T-cell (primary cell): Measurements from ENCODE around the gene MRPL44. TPM values are rescaled to one million over a fixed set of nuclear protein-coding genes. Genes with fewer than 3 reads are reported as not detected.
A peak's percentile ranks its signal among the peaks of the same experiment; 100 is the strongest.

Source experiments
- ATAC-seq, 4 experiments: fragments of 200-7000 bp in 3 of 4; fragments of 150-1000 bp in 1 of 4; cut with Tn5 transposase; replicated peaks in 1 of 4; 1 replicate in 3 of 4; 2 replicates in 1 of 4; pipeline ENCODE4 v1.10.0; 2021; ENCODE audit warnings: moderate library complexity in 3 of 4, mild to moderate bottlenecking in 2 of 4, moderate number of reproducible peaks in 1 of 4
- CTCF ChIA-PET, 2 donors: fragments of 300-600 bp; sonication (Branson Sonifier 250); formaldehyde crosslinking; loops; one replicate each; lab custom pipeline; 2022; ENCODE audit warnings: antibody characterized with exemption in 2 of 2; lab: Charles Lee
- POLR2A ChIA-PET, 2 donors: fragments of 300-600 bp; sonication (Branson Sonifier 250); formaldehyde crosslinking; loops; one replicate each; lab custom pipeline; 2022; ENCODE audit warnings: antibody characterized with exemption in 2 of 2; lab: Charles Lee
- DNase-seq, 35 experiments: peaks; one replicate each; pipeline versions ENCODE4 v3.0.0 to v3.0.0-alpha.2; 2013 to 2023
- H3K27ac ChIP-seq: one replicate; pipeline ENCODE4 v1.5.1; 2013; ENCODE audit warnings: low read length
- H3K27me3 ChIP-seq, 2 experiments: replicated peaks in 1 of 2; 1 replicate in 1 of 2; 2 replicates in 1 of 2; pipeline versions ENCODE4 v1.6.1 to v1.7.0; 2013; ENCODE audit warnings: low read length in 1 of 2, mixed read lengths in 1 of 2; ENCODE audit not compliant: control insufficient read depth in 2 of 2, insufficient read depth in 2 of 2; ENCODE audit errors: extremely low read depth in 1 of 2
- H3K36me3 ChIP-seq, 2 donors: 1 replicate in 1 of 2; 2 replicates in 1 of 2; pipeline versions ENCODE4 v1.6.1 to v1.7.0; 2013; ENCODE audit warnings: low read length in 1 of 2; ENCODE audit not compliant: control insufficient read depth in 2 of 2, insufficient read depth in 1 of 2; ENCODE audit errors: extremely low read depth in 1 of 2
- H3K4me1 ChIP-seq, 2 experiments: 1 replicate in 1 of 2; 2 replicates in 1 of 2; pipeline versions ENCODE4 v1.6.1 to v1.7.0; 2013; ENCODE audit warnings: low read length in 2 of 2, mixed read lengths in 1 of 2; ENCODE audit not compliant: insufficient read depth in 2 of 2, control insufficient read depth in 1 of 2; ENCODE audit errors: extremely low read depth in 1 of 2
- H3K4me3 ChIP-seq, 2 donors: 1 replicate in 1 of 2; 2 replicates in 1 of 2; pipeline versions ENCODE4 v1.5.1 to v1.7.0; 2013; ENCODE audit warnings: mild to moderate bottlenecking in 2 of 2, low read length in 1 of 2, moderate library complexity in 1 of 2; ENCODE audit not compliant: control insufficient read depth in 1 of 2; ENCODE audit errors: extremely low read depth in 1 of 2
- H3K9me3 ChIP-seq: 2 replicates; pipeline ENCODE4 v1.7.0; 2013
- H3K27ac Mint-ChIP-seq, 2 donors: one replicate each; pipeline ENCODE4 v1.8.0; 2020 to 2021; ENCODE audit warnings: mild to moderate bottlenecking in 2 of 2, mixed read lengths in 2 of 2
- H3K27me3 Mint-ChIP-seq, 2 donors: one replicate each; pipeline ENCODE4 v1.8.0; 2021 to 2022; ENCODE audit warnings: mixed read lengths in 2 of 2
- H3K36me3 Mint-ChIP-seq: one replicate; pipeline ENCODE4 v1.8.0; 2021; ENCODE audit warnings: mixed read lengths
- H3K4me1 Mint-ChIP-seq, 3 donors: one replicate each; pipeline ENCODE4 v1.8.0; 2020 to 2022; ENCODE audit warnings: mixed read lengths in 3 of 3, mild to moderate bottlenecking in 1 of 3
- H3K4me3 Mint-ChIP-seq, 3 donors: one replicate each; pipeline ENCODE4 v1.8.0; 2020 to 2022; ENCODE audit warnings: mild to moderate bottlenecking in 3 of 3, mixed read lengths in 3 of 3, moderate library complexity in 3 of 3
- H3K9me3 Mint-ChIP-seq, 3 donors: one replicate each; pipeline ENCODE4 v1.8.0; 2020 to 2022; ENCODE audit warnings: mixed read lengths in 3 of 3
- WGBS: methylation state at CpG from one replicate; pipeline ENCODE4 v1.1.5; 2013; ENCODE audit warnings: missing lambda C conversion rate; ENCODE audit not compliant: insufficient coverage; 5-methylcytosine and 5-hydroxymethylcytosine counted together
- total RNA-seq, 35 experiments: library from RNA in 6 of 35; stranded (reverse) in 6 of 35; fragments of 120-200 nt in 1 of 35; gene quantifications; one replicate each; pipeline versions ENCODE4 v1.2.1 to v1.2.4 and lab custom pipeline; 2013 to 2026

Gene MRPL44
- total RNA-seq, 5 donors from 2014 or later (not counting 1 experiment from before 2014, with no cell fraction given), result 22.4 to 25.3 (median 23.8) TPM

- Mint-ChIP-seq H3K4me1 (peaks cover 35 to 42% (median 38%) of the 10 kb centered on the region in 3 donors), H3K27ac (no peak overlapping the region), H3K9me3 (peaks cover 0 to 7% (median 0%) of the 10 kb centered on the region in 3 donors), H3K27me3 (no peaks in the 10 kb centered on the region), H3K36me3 (peaks cover 27% of the 10 kb centered on the region), H3K4me3 (no peak overlapping the region)
- H3K4me3 ChIP-seq, result no peak overlapping the region
- POLR2A ChIA-PET, result interaction anchor here in 1 of 2 donors (0.6 to 0.7 kb wide), 2 partner anchors 55 to 1162 kb away, joined by 4 to 6 read pairs; no protein-coding TSS in a partner anchor
- no peaks in the 10 kb centered on the region for H3K27me3 ChIP-seq
- no peak for ATAC-seq
- peaks cover 6 to 17% of the 10 kb centered on the region in 2 experiments for H3K4me1 ChIP-seq
- CTCF ChIA-PET, result interaction anchor here in 1 of 2 donors (0.6 kb wide), 1 partner anchor 17 kb away, joined by 5 read pairs; no protein-coding TSS in a partner anchor
- H3K9me3 ChIP-seq, result no peaks in the 10 kb centered on the region
- no peak for DNase-seq
- peaks cover 0 to 4% of the 10 kb centered on the region in 2 donors for H3K36me3 ChIP-seq
- no peak overlapping the region for H3K27ac ChIP-seq
- no CpG with 5 or more reads among the region's 3 CpGs for WGBS
Measured at GRCh38 chr2:223925106-223925505, 32.2 kb upstream of the MRPL44 start.

DNA sequence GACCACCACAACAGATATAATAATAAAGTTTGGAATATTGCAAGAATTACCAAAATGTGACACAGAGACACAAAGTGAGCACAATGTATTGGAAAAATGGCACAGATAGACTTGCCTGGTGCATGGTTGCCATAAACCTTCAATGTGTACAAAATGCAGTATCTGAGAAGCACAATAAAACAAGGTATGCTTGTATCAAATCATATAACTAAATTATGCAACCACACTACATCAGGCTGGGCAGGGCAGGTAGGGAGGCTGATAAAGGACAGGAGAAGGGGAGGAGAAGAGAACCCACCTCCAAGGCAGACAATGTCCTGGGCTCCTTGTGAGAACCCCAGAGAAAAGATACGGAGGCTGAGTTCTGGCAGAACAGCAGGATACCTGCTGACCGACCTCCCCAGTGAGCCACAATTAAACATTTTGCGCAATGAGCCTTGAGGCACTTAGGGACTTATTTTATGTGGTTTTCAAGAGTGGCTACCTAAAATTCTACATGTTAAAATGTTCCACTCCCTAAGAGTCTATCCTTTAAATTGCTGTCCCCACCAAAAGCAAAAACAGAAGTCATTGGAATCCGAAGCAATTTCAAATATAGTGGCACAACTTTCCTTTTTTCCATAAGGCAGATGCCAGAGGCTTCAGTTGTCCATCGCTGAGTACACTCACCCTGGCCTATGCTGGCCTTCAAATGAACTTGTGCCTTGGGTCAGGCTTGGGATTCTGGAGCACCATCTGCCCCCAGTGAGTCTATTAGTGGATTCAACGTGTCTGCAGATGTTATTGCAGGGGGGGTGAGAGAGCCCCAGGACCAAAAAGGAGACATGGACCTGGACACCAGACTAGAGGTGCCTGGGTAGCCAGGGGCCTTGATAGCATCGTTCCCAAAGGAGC lies 28.9 kb upstream of the MRPL44 start:
- no peak overlapping the region for H3K4me3 ChIP-seq
- CTCF ChIA-PET, result interaction anchor here in 1 of 2 donors (0.7 kb wide), 1 partner anchor 9 kb away, joined by 5 read pairs; no protein-coding TSS in a partner anchor
- DNase-seq (no peak), ATAC-seq (no peak)
- Mint-ChIP-seq H3K9me3 (peaks cover 0 to 7% (median 0%) of the 10 kb centered on the region in 3 donors), H3K36me3 (peaks cover 12% of the 10 kb centered on the region), H3K4me3 (no peak overlapping the region), H3K27me3 (no peaks in the 10 kb centered on the region), H3K27ac (peak overlapping the region; percentile 70 to 72), H3K4me1 (peaks cover 46 to 53% (median 47%) of the 10 kb centered on the region in 3 donors)
- H3K36me3 ChIP-seq, result peaks cover 0 to 2% of the 10 kb centered on the region in 2 donors
- H3K27me3 ChIP-seq, result no peaks in the 10 kb centered on the region
- no peaks in the 10 kb centered on the region for H3K9me3 ChIP-seq
- POLR2A ChIA-PET, result interaction anchor here in 1 of 2 donors (0.6 kb wide), 1 partner anchor 21 kb away, joined by 5 read pairs; no protein-coding TSS in a partner anchor
- peaks cover 10 to 25% of the 10 kb centered on the region in 2 experiments for H3K4me1 ChIP-seq
- 95% methylated on average over 4 of the region's 7 CpGs for WGBS
- H3K27ac ChIP-seq, result no peak overlapping the region

- ChIA-PET CTCF (interaction anchor here (0.5 to 1.2 kb wide), 6 partner anchors 9 to 291 kb away, joined by 3 to 6 read pairs (median 4); no protein-coding TSS in a partner anchor), POLR2A (no interaction called here)
- Histone ChIP-seq H3K27ac (peak overlapping the region; percentile 43), H3K4me1 (peaks cover 10 to 28% of the 10 kb centered on the region in 2 experiments), H3K9me3 (no peaks in the 10 kb centered on the region), H3K36me3 (no peaks in the 10 kb centered on the region), H3K27me3 (no peaks in the 10 kb centered on the region), H3K4me3 (peak overlapping the region in 1 of 2 donors; percentile 4)
- peaks cover 12% of the 10 kb centered on the region for H3K36me3 Mint-ChIP-seq
- H3K9me3 Mint-ChIP-seq, result peaks cover 0 to 7% (median 0%) of the 10 kb centered on the region in 3 donors
- H3K27ac Mint-ChIP-seq, result peak overlapping the region; percentile 71 to 72
- DNase-seq (peak in 27 of 35 experiments; percentile 10 to 67 (median 31)), ATAC-seq (peak; percentile 82 to 98 (median 82))
- peaks cover 49 to 57% (median 53%) of the 10 kb centered on the region in 3 donors for H3K4me1 Mint-ChIP-seq
- no CpG with 5 or more reads among the region's 4 CpGs for WGBS
- no peaks in the 10 kb centered on the region for H3K27me3 Mint-ChIP-seq
- peak overlapping the region; percentile 17 to 57 (median 21) for H3K4me3 Mint-ChIP-seq
Measured at GRCh38 chr2:223929571-223930102, 27.6 kb upstream of the MRPL44 start.

- Histone ChIP-seq H3K27me3 (no peaks in the 10 kb centered on the region), H3K27ac (peak overlapping the region; percentile 43), H3K4me1 (peaks cover 10 to 28% of the 10 kb centered on the region in 2 experiments), H3K36me3 (no peaks in the 10 kb centered on the region), H3K4me3 (no peak overlapping the region), H3K9me3 (no peaks in the 10 kb centered on the region)
- 88% methylated on average over 16 of the region's 23 CpGs for WGBS
- ATAC-seq, result no peak
- no peak for DNase-seq
- H3K27ac Mint-ChIP-seq, result peak overlapping the region; percentile 71 to 72
- peak overlapping the region in 2 of 3 donors; percentile 17 to 57 for H3K4me3 Mint-ChIP-seq
- CTCF ChIA-PET, result interaction anchor here (0.5 to 1.2 kb wide), 7 partner anchors 8 to 106 kb away, joined by 3 to 9 read pairs (median 4); no protein-coding TSS in a partner anchor
- POLR2A ChIA-PET, result no interaction called here
- peaks cover 54 to 64% (median 59%) of the 10 kb centered on the region in 3 donors for H3K4me1 Mint-ChIP-seq
- H3K9me3 Mint-ChIP-seq, result peaks cover 0 to 7% (median 0%) of the 10 kb centered on the region in 3 donors
- peaks cover 12% of the 10 kb centered on the region for H3K36me3 Mint-ChIP-seq
- no peaks in the 10 kb centered on the region for H3K27me3 Mint-ChIP-seq
Measured at GRCh38 chr2:223930103-223930976, 26.9 kb upstream of the MRPL44 start.

DNA sequence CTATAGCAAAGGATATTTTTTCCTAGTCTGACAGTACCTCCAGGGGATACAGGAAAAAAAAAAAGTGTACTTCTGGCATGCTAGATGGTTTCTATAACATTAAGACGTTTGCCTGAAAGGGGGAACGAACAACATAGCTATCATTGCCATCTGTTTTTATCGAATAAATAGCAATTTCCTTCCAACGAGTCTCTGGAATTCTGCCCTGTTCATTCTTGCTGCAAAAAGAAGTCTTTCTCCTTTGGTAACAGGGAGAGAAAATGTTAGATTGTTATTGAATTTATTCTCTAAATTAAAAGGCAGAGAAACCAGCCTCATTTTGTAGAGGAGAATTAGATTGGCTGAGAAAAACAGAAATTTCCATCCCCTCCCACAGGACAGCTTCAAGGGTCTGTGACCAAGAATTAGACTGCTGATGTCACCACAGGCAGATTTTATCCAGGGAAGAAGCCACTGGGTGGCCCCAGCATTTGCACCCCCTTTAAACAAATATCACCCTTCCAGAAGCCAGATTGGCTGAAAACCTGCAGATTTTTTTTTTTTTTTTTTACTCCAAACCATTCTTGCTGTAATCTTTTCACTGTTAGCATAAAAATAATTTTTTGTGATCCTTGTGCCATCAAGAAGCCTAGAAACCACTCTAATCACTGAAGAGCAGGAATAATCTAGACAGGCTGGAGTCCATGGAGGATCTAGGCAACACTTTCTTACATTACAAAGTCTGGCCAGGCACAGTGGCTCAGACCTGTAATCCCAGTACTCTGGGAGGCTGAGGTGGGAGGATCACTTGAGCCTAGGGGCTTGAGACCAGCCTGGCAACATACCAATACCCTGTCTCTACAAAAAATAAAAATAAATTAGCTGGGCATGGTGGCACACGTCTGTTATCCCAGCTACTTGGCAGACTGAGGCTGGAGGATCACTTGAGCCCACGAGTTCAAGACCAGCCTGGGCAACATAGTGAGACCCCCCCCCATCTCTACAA lies 24.2 kb upstream of the MRPL44 start:
- CTCF ChIA-PET, result interaction anchor here in 1 of 2 donors (0.7 kb wide), 1 partner anchor 68 kb away, joined by 4 read pairs; no protein-coding TSS in a partner anchor
- peaks cover 18 to 25% of the 10 kb centered on the region in 2 experiments for H3K4me1 ChIP-seq
- no peak overlapping the region for H3K4me3 Mint-ChIP-seq

More for the DNA sequence above, 24.2 kb upstream of the MRPL44 start:
- H3K27ac ChIP-seq, result no peak overlapping the region
- no peaks in the 10 kb centered on the region for H3K27me3 Mint-ChIP-seq
- WGBS, result no CpG with 5 or more reads among the region's 6 CpGs
- ATAC-seq (no peak), DNase-seq (no peak)
- no peaks in the 10 kb centered on the region for H3K36me3 ChIP-seq
- no peak overlapping the region for H3K4me3 ChIP-seq
- H3K27ac Mint-ChIP-seq, result no peak overlapping the region
- POLR2A ChIA-PET, result interaction anchor here in 1 of 2 donors (0.5 kb wide), 1 partner anchor 1267 kb away, joined by 3 read pairs; no protein-coding TSS in a partner anchor
- no peaks in the 10 kb centered on the region for H3K36me3 Mint-ChIP-seq
- no peaks in the 10 kb centered on the region for H3K27me3 ChIP-seq
- peaks cover 76 to 78% (median 76%) of the 10 kb centered on the region in 3 donors for H3K4me1 Mint-ChIP-seq
- no peaks in the 10 kb centered on the region for H3K9me3 Mint-ChIP-seq
- no peaks in the 10 kb centered on the region for H3K9me3 ChIP-seq
